Stomach (tissue), 4 donors: ENCODE measurements around the gene TRIM9.

Experiments used
- EP300 ChIP-seq: sonication (generic); formaldehyde crosslinking; IDR thresholded peaks from one replicate; pipeline ENCODE4 v1.6.1; 2017; ENCODE audit warnings: antibody characterized with exemption
- POLR2A ChIP-seq, 4 donors: fragments of 450-650 bp; IDR thresholded peaks; one replicate each; pipeline ENCODE4 v1.6.1; 2016; ENCODE audit warnings: antibody characterized with exemption in 4 of 4, control low read depth in 2 of 4, mild to moderate bottlenecking in 1 of 4, moderate library complexity in 1 of 4
- POLR2AphosphoS5 ChIP-seq, 3 donors: sonication (generic); formaldehyde crosslinking; IDR thresholded peaks; one replicate each; pipeline ENCODE4 v1.6.1; 2016; ENCODE audit warnings: antibody characterized with exemption in 3 of 3
- TF ChIP-seq, protein P1 (sequence below), 7 experiments: fragments of 450-650 bp in 4 of 7; fragments of 200-600 bp in 3 of 7; sonication (generic) in 3 of 7; IDR thresholded peaks; one replicate each; pipeline ENCODE4 v1.5.1; 2016 to 2019; ENCODE audit warnings: antibody characterized with exemption in 7 of 7, control low read depth in 2 of 7, mild to moderate bottlenecking in 1 of 7

- TF ChIP-seq POLR2A (IDR thresholded peaks at IDR 0.05): no peak
- TF ChIP-seq, protein P1, sequence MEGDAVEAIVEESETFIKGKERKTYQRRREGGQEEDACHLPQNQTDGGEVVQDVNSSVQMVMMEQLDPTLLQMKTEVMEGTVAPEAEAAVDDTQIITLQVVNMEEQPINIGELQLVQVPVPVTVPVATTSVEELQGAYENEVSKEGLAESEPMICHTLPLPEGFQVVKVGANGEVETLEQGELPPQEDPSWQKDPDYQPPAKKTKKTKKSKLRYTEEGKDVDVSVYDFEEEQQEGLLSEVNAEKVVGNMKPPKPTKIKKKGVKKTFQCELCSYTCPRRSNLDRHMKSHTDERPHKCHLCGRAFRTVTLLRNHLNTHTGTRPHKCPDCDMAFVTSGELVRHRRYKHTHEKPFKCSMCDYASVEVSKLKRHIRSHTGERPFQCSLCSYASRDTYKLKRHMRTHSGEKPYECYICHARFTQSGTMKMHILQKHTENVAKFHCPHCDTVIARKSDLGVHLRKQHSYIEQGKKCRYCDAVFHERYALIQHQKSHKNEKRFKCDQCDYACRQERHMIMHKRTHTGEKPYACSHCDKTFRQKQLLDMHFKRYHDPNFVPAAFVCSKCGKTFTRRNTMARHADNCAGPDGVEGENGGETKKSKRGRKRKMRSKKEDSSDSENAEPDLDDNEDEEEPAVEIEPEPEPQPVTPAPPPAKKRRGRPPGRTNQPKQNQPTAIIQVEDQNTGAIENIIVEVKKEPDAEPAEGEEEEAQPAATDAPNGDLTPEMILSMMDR (IDR thresholded peaks at IDR 0.05): no peak
- TF ChIP-seq POLR2AphosphoS5 (IDR thresholded peaks at IDR 0.05): no peak
- no peak for TF ChIP-seq EP300
These were observed 24.1 kb upstream of the TRIM9 start for GRCh38 chr14:51118993-51119392.
